Measurements from ENCODE around the gene COASY. TPM values are rescaled to one million over a fixed set of nuclear protein-coding genes. Genes with fewer than 3 reads are reported as not detected.

The COASY gene
- total and polyA plus RNA-seq, 11 donors: 24.3 to 59.1 (median 34.4) TPM

GRCh38 chr17:42591411-42591810 lies 29.5 kb downstream of the COASY start:
- no peak for TF ChIP-seq POLR2A (IDR thresholded peaks at IDR 0.05)
- TF ChIP-seq, protein P1, sequence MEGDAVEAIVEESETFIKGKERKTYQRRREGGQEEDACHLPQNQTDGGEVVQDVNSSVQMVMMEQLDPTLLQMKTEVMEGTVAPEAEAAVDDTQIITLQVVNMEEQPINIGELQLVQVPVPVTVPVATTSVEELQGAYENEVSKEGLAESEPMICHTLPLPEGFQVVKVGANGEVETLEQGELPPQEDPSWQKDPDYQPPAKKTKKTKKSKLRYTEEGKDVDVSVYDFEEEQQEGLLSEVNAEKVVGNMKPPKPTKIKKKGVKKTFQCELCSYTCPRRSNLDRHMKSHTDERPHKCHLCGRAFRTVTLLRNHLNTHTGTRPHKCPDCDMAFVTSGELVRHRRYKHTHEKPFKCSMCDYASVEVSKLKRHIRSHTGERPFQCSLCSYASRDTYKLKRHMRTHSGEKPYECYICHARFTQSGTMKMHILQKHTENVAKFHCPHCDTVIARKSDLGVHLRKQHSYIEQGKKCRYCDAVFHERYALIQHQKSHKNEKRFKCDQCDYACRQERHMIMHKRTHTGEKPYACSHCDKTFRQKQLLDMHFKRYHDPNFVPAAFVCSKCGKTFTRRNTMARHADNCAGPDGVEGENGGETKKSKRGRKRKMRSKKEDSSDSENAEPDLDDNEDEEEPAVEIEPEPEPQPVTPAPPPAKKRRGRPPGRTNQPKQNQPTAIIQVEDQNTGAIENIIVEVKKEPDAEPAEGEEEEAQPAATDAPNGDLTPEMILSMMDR (IDR thresholded peaks at IDR 0.05): no peak
- 93 to 95% (median 94%) methylated on average over 9 of the region's 9 CpGs for WGBS, 4 donors
- Histone ChIP-seq H3K9me3 (no peaks in the 10 kb centered on the region), H3K4me1 (peaks cover 0 to 19% (median 3%) of the 10 kb centered on the region in 12 donors), H3K4me3 (no peak overlapping the region), H3K27me3 (no peaks in the 10 kb centered on the region), H3K27ac (peak overlapping the region in 1 of 12 donors; percentile 54), H3K36me3 (peaks cover 0 to 92% (median 73%) of the 10 kb centered on the region in 9 donors)
- DNase-seq (peak in 1 of 5 donors; percentile 16), ATAC-seq (no peak)
- intact Hi-C loops (cut with DNase I): no loop called here

DNA sequence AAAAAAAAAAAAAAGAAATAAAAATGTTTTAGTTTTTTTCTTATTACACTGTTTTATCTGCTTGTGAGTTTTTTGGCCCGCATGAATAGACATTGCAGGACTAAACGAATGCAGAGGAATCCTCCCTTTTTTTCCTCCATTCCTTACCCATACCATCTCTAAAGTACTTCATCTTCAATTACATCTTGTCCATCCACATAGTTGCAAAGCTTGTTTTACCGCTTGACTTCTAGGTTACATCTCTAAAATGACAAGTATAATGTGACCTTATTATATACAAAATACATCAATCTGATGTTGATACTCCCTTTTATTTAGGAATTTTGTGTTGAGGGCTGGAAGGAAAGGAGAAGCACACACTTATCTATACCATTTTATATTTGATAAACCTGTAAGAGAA lies 34.4 kb downstream of the COASY start:
- H3K4me1 ChIP-seq: peaks cover 0 to 17% (median 13%) of the 10 kb centered on the region in 12 donors
- peaks cover 0 to 57% (median 34%) of the 10 kb centered on the region in 9 donors for H3K36me3 ChIP-seq
- DNase-seq: no peak

DNA sequence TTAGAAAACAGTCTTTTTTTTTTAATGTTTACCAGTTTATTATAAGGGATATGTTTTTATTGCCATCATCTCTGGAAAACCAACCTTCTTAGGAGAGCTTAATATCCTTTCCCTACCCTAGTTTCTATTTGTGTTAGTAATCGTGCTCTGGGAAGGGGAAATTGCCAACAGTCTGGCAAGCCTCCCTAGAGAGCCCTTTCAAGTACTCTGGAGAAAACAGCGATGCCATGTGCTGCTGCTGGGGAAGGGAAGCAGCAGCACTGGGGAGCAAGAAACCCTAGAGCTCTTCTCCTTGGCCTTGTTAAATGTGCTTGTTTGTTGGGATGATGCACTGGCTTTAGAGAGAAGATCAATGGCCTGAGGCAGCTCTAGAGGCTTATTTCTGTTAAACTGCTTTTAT lies 37.0 kb downstream of the COASY start:
- Histone ChIP-seq H3K4me3 (no peak overlapping the region), H3K4me1 (peaks cover 0 to 17% (median 12%) of the 10 kb centered on the region in 12 donors), H3K27ac (peak overlapping the region in 1 of 12 donors; percentile 15), H3K9me3 (no peaks in the 10 kb centered on the region), H3K27me3 (no peaks in the 10 kb centered on the region), H3K36me3 (peaks cover 0 to 56% (median 22%) of the 10 kb centered on the region in 9 donors)
- WGBS, 4 donors: 14 to 26% (median 21%) methylated on average over 2 of the region's 2 CpGs
- ATAC-seq (peak in 3 of 4 donors; percentile 76 to 80 (median 79)), DNase-seq (peak in 4 of 5 donors; percentile 23 to 55 (median 36))
- TF ChIP-seq, protein P1 (IDR thresholded peaks at IDR 0.05): no peak
- no peak for TF ChIP-seq POLR2A (IDR thresholded peaks at IDR 0.05)
- intact Hi-C loops (cut with DNase I): no loop called here

More for the DNA sequence above, 34.4 kb downstream of the COASY start:
- Histone ChIP-seq H3K4me3 (no peak overlapping the region), H3K9me3 (no peaks in the 10 kb centered on the region), H3K27ac (no peak overlapping the region), H3K27me3 (no peaks in the 10 kb centered on the region)
- no peak for ATAC-seq
- intact Hi-C loops (cut with DNase I): no loop called here
- TF ChIP-seq, protein P1 (IDR thresholded peaks at IDR 0.05): no peak
- no peak for TF ChIP-seq POLR2A (IDR thresholded peaks at IDR 0.05)
- 74 to 84% (median 80%) methylated on average over 3 of the region's 3 CpGs for WGBS, 4 donors

DNA sequence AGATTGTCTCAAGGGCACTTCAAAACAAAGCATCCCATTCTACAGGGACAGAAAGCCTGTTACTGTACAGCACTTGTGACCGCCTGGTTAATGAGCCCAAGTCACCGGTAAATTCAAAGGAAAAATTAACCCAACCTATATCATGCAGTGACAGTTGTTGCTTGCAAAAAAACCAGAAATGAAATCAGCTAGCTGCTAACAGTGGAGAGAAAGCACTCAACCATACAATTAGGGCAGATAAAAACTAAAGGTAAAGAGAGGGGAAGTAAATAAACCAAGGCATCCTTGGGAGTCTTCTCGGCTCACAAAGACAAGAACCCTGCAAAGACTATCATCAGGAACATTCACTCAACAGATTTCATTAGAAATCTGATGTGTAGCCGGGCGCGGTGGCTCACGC lies 41.4 kb downstream of the COASY start:
- Histone ChIP-seq H3K9me3 (no peaks in the 10 kb centered on the region), H3K27ac (no peak overlapping the region), H3K4me1 (peaks cover 3 to 54% (median 38%) of the 10 kb centered on the region in 12 donors), H3K36me3 (peaks cover 0 to 35% (median 14%) of the 10 kb centered on the region in 9 donors), H3K27me3 (no peaks in the 10 kb centered on the region), H3K4me3 (no peak overlapping the region)
- intact Hi-C loops (cut with DNase I): loop anchor here in 1 of 10 donors (10.0 kb wide), 1 partner anchor 161 kb away; the partner anchor contains the start of gene RAMP2
- TF ChIP-seq, protein P1 (IDR thresholded peaks at IDR 0.05): no peak
- TF ChIP-seq POLR2A (IDR thresholded peaks at IDR 0.05): no peak
- DNase-seq (peak in 1 of 5 donors; percentile 8), ATAC-seq (no peak)
- WGBS, 4 donors: 89 to 94% (median 93%) methylated on average over 7 of the region's 7 CpGs
